ENCODE results near the gene SERTAD2. TPM values are rescaled to one million over a fixed set of nuclear protein-coding genes. Genes with fewer than 3 reads are reported as not detected.

The SERTAD2 gene
- total and polyA plus RNA-seq, 2 donors (not counting 3 experiments of a cell fraction or from before 2014, with no cell fraction given) = 5.5 to 11.2 TPM

GRCh38 chr2:64644458-64645382, 9.0 kb downstream of the SERTAD2 start:
- TF ChIP-seq POLR2AphosphoS5 (IDR thresholded peaks at IDR 0.05; ENCODE audit: insufficient read depth, low read depth, low read length) (peak; percentile 19), GATA2 (IDR thresholded peaks at IDR 0.05; ENCODE audit: insufficient read depth, insufficient read length, low read depth, low read length) (no peak), MYC (IDR thresholded peaks at IDR 0.05; ENCODE audit: low read depth, low read length) (no peak), POLR2A (IDR thresholded peaks at IDR 0.05; ENCODE audit: low read depth, low read length) (no peak), EZH2 (IDR thresholded peaks at IDR 0.05; ENCODE audit: borderline replicate concordance, low read depth, low read length, severe bottlenecking) (no peak), MAX (IDR thresholded peaks at IDR 0.05; ENCODE audit: insufficient read depth, insufficient read length) (no peak), JUN (IDR thresholded peaks at IDR 0.05; ENCODE audit: borderline replicate concordance, insufficient read depth, insufficient read length, low read depth) (no peak), FOS (IDR thresholded peaks at IDR 0.05; ENCODE audit: borderline replicate concordance, insufficient read depth, low read length) (peak; percentile 24)
- TF ChIP-seq, protein P1, sequence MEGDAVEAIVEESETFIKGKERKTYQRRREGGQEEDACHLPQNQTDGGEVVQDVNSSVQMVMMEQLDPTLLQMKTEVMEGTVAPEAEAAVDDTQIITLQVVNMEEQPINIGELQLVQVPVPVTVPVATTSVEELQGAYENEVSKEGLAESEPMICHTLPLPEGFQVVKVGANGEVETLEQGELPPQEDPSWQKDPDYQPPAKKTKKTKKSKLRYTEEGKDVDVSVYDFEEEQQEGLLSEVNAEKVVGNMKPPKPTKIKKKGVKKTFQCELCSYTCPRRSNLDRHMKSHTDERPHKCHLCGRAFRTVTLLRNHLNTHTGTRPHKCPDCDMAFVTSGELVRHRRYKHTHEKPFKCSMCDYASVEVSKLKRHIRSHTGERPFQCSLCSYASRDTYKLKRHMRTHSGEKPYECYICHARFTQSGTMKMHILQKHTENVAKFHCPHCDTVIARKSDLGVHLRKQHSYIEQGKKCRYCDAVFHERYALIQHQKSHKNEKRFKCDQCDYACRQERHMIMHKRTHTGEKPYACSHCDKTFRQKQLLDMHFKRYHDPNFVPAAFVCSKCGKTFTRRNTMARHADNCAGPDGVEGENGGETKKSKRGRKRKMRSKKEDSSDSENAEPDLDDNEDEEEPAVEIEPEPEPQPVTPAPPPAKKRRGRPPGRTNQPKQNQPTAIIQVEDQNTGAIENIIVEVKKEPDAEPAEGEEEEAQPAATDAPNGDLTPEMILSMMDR (IDR thresholded peaks at IDR 0.05; ENCODE audit: extremely low read depth in 1 of 2, insufficient read depth in 1 of 2, low read depth in 1 of 2, low read length in 2 of 2) = peak; percentile 5 to 26
- POLR2A ChIA-PET = interaction anchor here (0.9 to 3.0 kb wide), 7 partner anchors 9 to 220 kb away, joined by 3 to 12 read pairs (median 4); partner anchors contain the start of gene SERTAD2
- dilution Hi-C loops (cut with MboI; ENCODE audit: extremely low pct_ligation_motif_present, low sequenced_read_pairs) = no loop called here

More at GRCh38 chr2:64644458-64645382, 9.0 kb downstream of the SERTAD2 start:
- Histone ChIP-seq H3K36me3 (ENCODE audit: control insufficient read depth in 2 of 2, extremely low read depth in 1 of 2, insufficient read depth in 2 of 2, low read length in 2 of 2) (no peaks in the 10 kb centered on the region), H3K27ac (ENCODE audit: insufficient read depth, low read depth, low read length) (peak overlapping the region; percentile 87), H3K9me1 (replicated peaks; ENCODE audit: control insufficient read depth, extremely low read depth, insufficient read depth, low read length) (no peaks in the 10 kb centered on the region), H4K20me1 (replicated peaks; ENCODE audit: control insufficient read depth, extremely low read depth, insufficient read depth, low read length) (no peaks in the 10 kb centered on the region), H3K27me3 (ENCODE audit: control insufficient read depth in 2 of 2, insufficient read depth in 2 of 2, low read length in 2 of 2) (no peaks in the 10 kb centered on the region), H3K4me2 (ENCODE audit: insufficient read depth, low read length) (peak overlapping the region; percentile 83), H3K4me1 (ENCODE audit: control insufficient read depth, extremely low read depth, insufficient read depth, low read length) (peaks cover 29% of the 10 kb centered on the region), H3K9me3 (replicated peaks; ENCODE audit: control insufficient read depth, insufficient read depth, low read length) (no peaks in the 10 kb centered on the region), H2AFZ (ENCODE audit: low read depth, low read length) (peak overlapping the region; percentile 20), H3K79me2 (ENCODE audit: control insufficient read depth, insufficient read depth, low read length) (peaks cover 88% of the 10 kb centered on the region), H3K9ac (replicated peaks; ENCODE audit: extremely low read depth, insufficient read depth, low read length) (peak overlapping the region; percentile 86), H3K4me3 (replicated peaks in 1 of 3; ENCODE audit: insufficient read depth in 1 of 3, low read depth in 1 of 3, low read length in 3 of 3) (peak overlapping the region; percentile 3 to 53 (median 30))
- CTCF ChIA-PET = interaction anchor here (0.6 to 5.9 kb wide), 34 partner anchors 9 to 314 kb away, joined by 3 to 105 read pairs (median 6); partner anchors contain the start of genes AFTPH and SERTAD2
- FAIRE-seq (peak; percentile 88), DNase-seq (ENCODE audit: low read depth, low spot score) (peak; percentile 84)
- TSS peak; percentile 98 for BruUV-seq (replicated peaks)
- intact Hi-C loops (cut with micrococcal nuclease) = loop anchor here (1.0 to 10.0 kb wide), 4 partner anchors 9 to 500 kb away; partner anchors contain the start of genes PELI1 and SERTAD2

Measured in endothelial cell of umbilical vein (primary cell).